HepG2 (cell line): Measurements from ENCODE around the gene OR6A2. TPM values are rescaled to one million over a fixed set of nuclear protein-coding genes. Genes with fewer than 3 reads are reported as not detected.

Experiments used
- ATAC-seq: fragments of 200-7000 bp; cut with Tn5 transposase; 3 replicates; pipeline ENCODE4 v1.9.1; 2020; ENCODE audit warnings: mild to moderate bottlenecking, moderate library complexity
- BruUV-seq: library from RNA; stranded (reverse); fragments of 400-500 nt; replicated peaks from 2 replicates; lab custom pipeline; 2021; lab: Mats Ljungman, UMichigan
- CTCF ChIA-PET: fragments of 300-600 bp; formaldehyde crosslinking; extraction: SDS; loops from one replicate; lab custom pipeline; 2021; ENCODE audit warnings: low total read pairs, inconsistent platforms, low intra/inter-chr PET ratio; lab: Yijun Ruan, JAX
- POLR2A ChIA-PET: fragments of 350-600 bp; sonication (Branson Sonifier 250); formaldehyde crosslinking; loops from one replicate; lab custom pipeline; 2020; ENCODE audit warnings: antibody characterized with exemption, inconsistent platforms; lab: Yijun Ruan, JAX
- DNase-seq: peaks from one replicate; pipeline ENCODE4 v3.0.0-alpha.2; 2015; ENCODE audit warnings: low spot score
- FAIRE-seq: peaks from 3 replicates; lab custom pipeline; 2011; peaks lifted over from hg19 to GRCh38; lab: Jason Lieb, UNC
- H2AFZ ChIP-seq: one replicate; pipeline ENCODE4 v1.6.1; 2011; ENCODE audit warnings: low read length, inconsistent platforms
- H3K27ac ChIP-seq: fragments of 300-600 bp; 3 replicates; pipeline ENCODE4 v1.8.0; 2011; ENCODE audit warnings: mixed run types, mild to moderate bottlenecking, mixed read lengths, low read length, inconsistent platforms; ENCODE audit not compliant: insufficient read depth; ENCODE audit errors: extremely low read length
- H3K27me3 ChIP-seq, 2 experiments: fragments of 200-600 bp in 1 of 2; 2 replicates in 1 of 2; 3 replicates in 1 of 2; pipeline versions ENCODE4 v1.6.0 to v1.8.0; 2011; ENCODE audit warnings: low read length in 2 of 2, mild to moderate bottlenecking in 2 of 2, moderate library complexity in 2 of 2, inconsistent platforms in 1 of 2; ENCODE audit not compliant: insufficient read depth in 2 of 2, control insufficient read depth in 1 of 2
- H3K36me3 ChIP-seq, 2 experiments: fragments of 200-600 bp in 1 of 2; replicated peaks in 1 of 2; 2 replicates in 1 of 2; 3 replicates in 1 of 2; pipeline versions ENCODE4 v1.5.1 to v1.8.0; 2011; ENCODE audit warnings: low read length in 2 of 2, inconsistent platforms in 1 of 2; ENCODE audit not compliant: insufficient read depth in 2 of 2, control insufficient read depth in 1 of 2
- H3K4me1 ChIP-seq: 2 replicates; pipeline ENCODE4 v1.5.1; 2012; ENCODE audit warnings: low read length, inconsistent platforms; ENCODE audit not compliant: insufficient read depth
- H3K4me2 ChIP-seq: 2 replicates; pipeline ENCODE4 v1.6.0; 2011; ENCODE audit warnings: low read depth, low read length, inconsistent platforms
- H3K4me3 ChIP-seq, 3 experiments: fragments of 200-600 bp in 1 of 3; sonication (generic), shearing (Covaris generic) in 1 of 3; replicated peaks in 1 of 3; 2 replicates each; pipeline ENCODE4 v1.5.1; 2011 to 2016; ENCODE audit warnings: low read length in 3 of 3, inconsistent platforms in 2 of 3, low read depth in 2 of 3, mild to moderate bottlenecking in 2 of 3, control low read depth in 1 of 3, mixed read lengths in 1 of 3; ENCODE audit not compliant: insufficient read depth in 1 of 3
- H3K79me2 ChIP-seq: one replicate; pipeline ENCODE4 v1.6.1; 2011; ENCODE audit warnings: low read length, inconsistent platforms; ENCODE audit not compliant: insufficient read depth
- H3K9ac ChIP-seq: 2 replicates; pipeline ENCODE4 v1.6.0; 2011; ENCODE audit warnings: mild to moderate bottlenecking, low read depth, low read length, inconsistent platforms; ENCODE audit not compliant: insufficient read depth
- H3K9me3 ChIP-seq: 2 replicates; pipeline ENCODE4 v1.5.1; 2012; ENCODE audit warnings: mild to moderate bottlenecking, low read length
- H4K20me1 ChIP-seq: 2 replicates; pipeline ENCODE4 v1.6.0; 2011; ENCODE audit warnings: inconsistent platforms, mild to moderate bottlenecking, low read length, moderate library complexity; ENCODE audit not compliant: insufficient read depth
- CHD4 ChIP-seq: fragments of 200-600 bp; sonication (generic); IDR thresholded peaks from 2 replicates; pipeline ENCODE4 v1.7.0; 2017; ENCODE audit warnings: mild to moderate bottlenecking, low read length, borderline replicate concordance
- HNF4G ChIP-seq, 2 experiments: sonication (generic) in 1 of 2; formaldehyde crosslinking in 1 of 2; IDR thresholded peaks; 2 replicates each; pipeline versions ENCODE4 v1.4.0 to v1.6.1; 2011 to 2020; ENCODE audit warnings: borderline replicate concordance in 2 of 2, low read depth in 2 of 2, mild to moderate bottlenecking in 2 of 2, low read length in 1 of 2, missing genetic modification reagents in 1 of 2, moderate library complexity in 1 of 2
- ISL2 ChIP-seq: sonication (generic); formaldehyde crosslinking; IDR thresholded peaks from 2 replicates; pipeline ENCODE4 v1.5.0; 2020; ENCODE audit warnings: missing genetic modification reagents
- RBFOX2 ChIP-seq: fragments of 200-400 bp; formaldehyde crosslinking; IDR thresholded peaks from 2 replicates; pipeline ENCODE4 v1.6.1; 2017; ENCODE audit warnings: low read depth, mild to moderate bottlenecking, low read length
- SMC3 ChIP-seq: IDR thresholded peaks from 2 replicates; pipeline ENCODE4 v1.6.1; 2011; ENCODE audit warnings: low read length, improper control_type of control experiment
- TARDBP ChIP-seq: sonication (generic); formaldehyde crosslinking; IDR thresholded peaks from 2 replicates; pipeline ENCODE4 v1.8.0; 2022; ENCODE audit warnings: mild to moderate bottlenecking, missing genetic modification reagents
- TGIF2 ChIP-seq: IDR thresholded peaks from 2 replicates; pipeline ENCODE4 v1.6.1; 2016; ENCODE audit warnings: control low read depth, missing compliant biosample characterization
- ZNF318 ChIP-seq: sonication (generic); formaldehyde crosslinking; IDR thresholded peaks from 2 replicates; pipeline ENCODE4 v1.4.0; 2020; ENCODE audit warnings: mild to moderate bottlenecking, missing genetic modification reagents
- ZNF547 ChIP-seq: sonication (generic); formaldehyde crosslinking; IDR thresholded peaks from 2 replicates; pipeline ENCODE4 v1.5.1; 2020; ENCODE audit warnings: mild to moderate bottlenecking, missing genetic modification reagents
- ZNF766 ChIP-seq: sonication (generic); formaldehyde crosslinking; IDR thresholded peaks from 2 replicates; pipeline ENCODE4 v1.5.0; 2020; ENCODE audit warnings: missing genetic modification reagents, borderline replicate concordance
- ZNF839 ChIP-seq: sonication (generic); formaldehyde crosslinking; IDR thresholded peaks from 2 replicates; pipeline ENCODE4 v1.4.0; 2020; ENCODE audit warnings: missing genetic modification reagents, mild to moderate bottlenecking, borderline replicate concordance
- WGBS: methylation state at CpG from one replicate; pipeline ENCODE4 v1.1.6; 2017; ENCODE audit warnings: low lambda C conversion rate; 5-methylcytosine and 5-hydroxymethylcytosine counted together
- in situ Hi-C: cut with HindIII; loops from 2 replicates; pipeline ENCODE4 v1.10.0; 2017; ENCODE audit warnings: low pct_unique_long_range_greater_than_20kb; ENCODE audit not compliant: extremely low pct_ligation_motif_present
- intact Hi-C: fragments of 100-400 bp; cut with micrococcal nuclease; formaldehyde crosslinking; loops from one replicate; pipeline ENCODE4 v1.10.0; 2022; ENCODE audit not compliant: unreplicated experiment
- polyA plus RNA-seq, 8 experiments: library from polyadenylated mRNA; depleted of rRNA in 3 of 8; stranded (reverse) in 7 of 8; unstranded in 1 of 8; fragments of >200 nt; fragmentation: Illumina TruSeq in 4 of 8; extraction: Trizol in 4 of 8; gene quantifications; 2 replicates each; pipeline versions ENCODE4 v1.2.1 to v1.2.3, GENCODE V29; 2011 to 2016; ENCODE audit warnings: low read depth in 4 of 8, missing spikeins in 1 of 8, mixed read lengths in 1 of 8; ENCODE audit not compliant: insufficient read depth in 1 of 8
- total RNA-seq, 5 experiments: library from RNA; depleted of rRNA; stranded (reverse); fragments of >200 nt; fragmentation: Illumina TruSeq; extraction: Trizol; gene quantifications; 2 replicates each; pipeline ENCODE4 v1.2.3, GENCODE V29; 2016; ENCODE audit warnings: low read depth in 1 of 5
- TF ChIP-seq, protein P1 (sequence below): sonication (generic); formaldehyde crosslinking; IDR thresholded peaks from 2 replicates; pipeline ENCODE4 v1.8.1; 2023; ENCODE audit warnings: missing genetic modification reagents, mild to moderate bottlenecking, borderline replicate concordance

OR6A2 gene
- total and polyA plus RNA-seq, 2 of the 13 experiments (the other 11 are each of a cell fraction or from before 2014, with no cell fraction given): not detected

GRCh38 chr11:6757373-6757967 is 42.0 kb downstream of the OR6A2 start (continued):
- TF ChIP-seq HNF4G (IDR thresholded peaks at IDR 0.05; ENCODE audit: borderline replicate concordance, low read depth, low read length) (no peak), HNF4G (CRISPR knock-in tag; IDR thresholded peaks at IDR 0.05; ENCODE audit: borderline replicate concordance, low read depth) (no peak)

DNA sequence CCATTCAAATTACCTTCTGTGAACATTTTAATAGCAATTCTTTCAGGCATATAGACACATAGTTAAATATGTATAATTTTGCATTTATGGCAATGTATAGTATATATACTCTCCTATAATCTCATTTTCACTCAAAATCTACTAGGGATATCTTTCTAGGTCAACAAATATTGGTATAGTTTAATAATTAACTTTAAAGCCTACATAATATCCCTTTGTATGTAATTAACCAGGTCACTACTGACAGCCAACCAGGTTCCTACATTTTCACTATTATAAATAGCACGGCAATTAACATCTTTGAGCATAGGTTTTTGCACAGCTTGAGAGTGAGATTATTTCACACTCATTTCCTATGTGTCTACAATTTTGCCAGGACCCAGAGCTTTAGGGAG is 43.5 kb downstream of the OR6A2 start:
- Histone ChIP-seq H3K4me1 (no peaks in the 10 kb centered on the region), H3K27ac (no peak overlapping the region), H3K79me2 (no peaks in the 10 kb centered on the region), H2AFZ (no peak overlapping the region), H3K9me3 (no peaks in the 10 kb centered on the region), H3K27me3 (no peaks in the 10 kb centered on the region; a peak in 2 of 5 replicates), H4K20me1 (no peaks in the 10 kb centered on the region), H3K9ac (no peak overlapping the region), H3K4me2 (no peak overlapping the region), H3K36me3 (no peaks in the 10 kb centered on the region), H3K4me3 (no peak overlapping the region)
- ChIA-PET POLR2A (no interaction called here), CTCF (interaction anchor here (2.3 kb wide), 1 partner anchor 18 kb away, joined by 8 read pairs; no protein-coding TSS in a partner anchor)
- TF ChIP-seq ZNF839 (no peak), ZNF318 (CRISPR knock-in tag) (no peak), RBFOX2 (no peak), CHD4 (no peak), TGIF2 (CRISPR knock-in tag) (no peak), ZNF766 (no peak), SMC3 (no peak), ISL2 (CRISPR knock-in tag) (no peak), ZNF547 (CRISPR knock-in tag) (no peak), TARDBP (no peak)
- TF ChIP-seq, protein P1, sequence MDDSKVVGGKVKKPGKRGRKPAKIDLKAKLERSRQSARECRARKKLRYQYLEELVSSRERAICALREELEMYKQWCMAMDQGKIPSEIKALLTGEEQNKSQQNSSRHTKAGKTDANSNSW (CRISPR knock-in tag): no peak
- DNase-seq (no peak), ATAC-seq (0 out of 3 replicates have a peak, but pooled peaks have one; percentile 25), FAIRE-seq (no peak)
- intact Hi-C loops (no loop called here), in situ Hi-C loops (no loop called here)
- BruUV-seq: no TSS peak
- WGBS: 0% methylated on average over 1 of the region's 1 CpG
